Stimulated activated CD4-positive, alpha-beta T cell treated with anti-CD3 and anti-CD28 coated beads, Interleukin-4, amount 100 ng/mL, for 1 hour (primary cell): Measurements from ENCODE around the gene ZDHHC5.
"Not testable (repeated sequence)": the region's sequence is repeated elsewhere in the genome, so short reads cannot be mapped to it uniquely, and the experiment has no call there.

Source experiments
- DNase-seq: peaks from one replicate; pipeline ENCODE4 v3.0.0-alpha.2; 2020

ZDHHC5 gene

DNA sequence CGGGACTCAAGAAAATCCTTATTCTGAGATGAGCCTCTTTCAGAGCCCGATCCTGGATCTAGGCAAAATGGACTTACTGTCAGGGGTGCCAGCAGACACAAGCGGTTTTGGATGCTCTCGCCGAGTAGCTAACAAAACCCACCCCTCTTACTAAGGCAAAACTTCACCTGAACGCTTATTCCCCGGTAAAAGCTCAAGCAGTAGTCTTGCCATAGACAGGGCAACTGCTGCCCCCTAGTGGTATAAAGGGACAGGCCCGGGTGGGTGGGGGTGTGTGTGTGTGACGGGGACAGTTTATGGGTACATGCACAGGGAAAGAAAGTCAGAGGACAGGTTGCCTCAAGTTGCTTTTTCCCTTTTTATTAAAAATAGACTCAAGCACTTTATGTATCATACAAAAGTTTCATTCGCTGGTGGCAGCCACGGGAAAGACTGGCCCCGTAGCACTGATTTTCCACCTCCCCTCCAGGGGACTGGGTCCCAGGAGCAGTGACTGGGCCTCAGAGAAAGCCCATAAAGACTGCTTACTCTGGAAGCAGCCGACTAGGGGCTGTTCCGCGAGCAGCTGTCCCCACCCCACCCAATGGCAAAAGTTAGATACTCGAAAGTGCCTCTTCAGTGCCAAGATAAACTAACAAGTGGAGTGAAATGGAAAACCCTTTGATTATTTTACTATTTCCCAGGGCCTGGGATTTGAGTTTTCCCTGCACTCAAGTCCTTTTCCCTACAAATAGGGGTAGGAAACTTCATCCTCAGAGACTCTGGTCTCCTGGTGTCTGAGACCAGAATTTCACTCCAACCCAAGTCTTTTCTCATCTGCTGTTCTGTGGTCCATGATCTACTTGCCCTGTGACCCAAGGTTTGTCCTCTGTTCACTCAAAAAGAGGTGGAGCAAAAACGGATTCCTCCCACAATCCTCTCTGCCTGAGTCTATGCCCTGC lies 22.9 kb upstream of the ZDHHC5 start:
- DNase-seq = peak; percentile 81

DNA sequence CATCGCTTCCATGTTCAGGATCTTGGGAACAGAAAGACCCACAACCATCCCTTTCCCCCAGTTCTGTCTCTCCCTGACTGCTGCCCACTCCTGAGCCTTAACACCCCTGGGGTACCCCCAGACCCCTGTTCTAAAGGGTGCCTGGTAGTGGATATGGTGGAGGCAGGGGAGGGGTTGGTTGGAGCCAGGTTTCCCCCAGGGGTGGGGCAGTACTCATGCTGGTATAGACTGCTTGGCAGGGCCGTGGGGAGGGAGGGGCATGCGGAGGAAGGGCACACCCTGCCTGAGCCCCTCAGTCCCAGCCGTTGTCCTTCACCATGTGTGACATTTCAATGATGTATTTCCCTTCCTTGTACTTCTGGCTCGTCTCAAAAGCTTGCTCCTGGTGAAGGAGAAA lies 22.2 kb upstream of the ZDHHC5 start:
- no peak for DNase-seq

DNA sequence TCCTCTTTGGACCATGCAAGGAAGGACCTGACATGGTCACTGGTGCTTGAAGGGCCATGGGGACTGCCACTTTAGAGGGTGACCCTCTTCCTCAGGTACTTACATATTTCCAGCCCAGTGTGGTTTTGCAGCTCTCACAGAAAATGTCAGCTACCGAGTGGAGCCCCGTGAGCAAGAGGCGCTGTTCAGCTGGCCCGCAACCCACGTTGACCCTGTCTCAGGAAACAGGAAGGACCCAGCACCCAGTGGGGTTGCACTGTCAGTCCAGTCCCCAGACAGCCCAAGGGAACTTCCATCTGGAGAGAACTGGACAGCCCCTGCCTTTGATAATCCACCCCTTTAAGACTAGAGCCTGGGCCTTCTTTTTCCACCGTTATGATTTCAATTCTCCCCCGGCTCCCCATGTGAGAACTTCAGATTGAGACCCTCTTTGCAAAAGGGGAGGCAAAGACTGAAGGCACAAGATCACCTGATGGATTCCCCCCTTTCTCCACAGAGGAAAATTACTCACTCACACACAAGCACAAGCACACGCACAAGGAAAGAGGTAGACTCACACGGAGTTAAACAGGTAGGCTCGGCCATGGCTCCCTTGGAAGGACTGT lies 21.6 kb upstream of the ZDHHC5 start:
- no peak for DNase-seq

DNA sequence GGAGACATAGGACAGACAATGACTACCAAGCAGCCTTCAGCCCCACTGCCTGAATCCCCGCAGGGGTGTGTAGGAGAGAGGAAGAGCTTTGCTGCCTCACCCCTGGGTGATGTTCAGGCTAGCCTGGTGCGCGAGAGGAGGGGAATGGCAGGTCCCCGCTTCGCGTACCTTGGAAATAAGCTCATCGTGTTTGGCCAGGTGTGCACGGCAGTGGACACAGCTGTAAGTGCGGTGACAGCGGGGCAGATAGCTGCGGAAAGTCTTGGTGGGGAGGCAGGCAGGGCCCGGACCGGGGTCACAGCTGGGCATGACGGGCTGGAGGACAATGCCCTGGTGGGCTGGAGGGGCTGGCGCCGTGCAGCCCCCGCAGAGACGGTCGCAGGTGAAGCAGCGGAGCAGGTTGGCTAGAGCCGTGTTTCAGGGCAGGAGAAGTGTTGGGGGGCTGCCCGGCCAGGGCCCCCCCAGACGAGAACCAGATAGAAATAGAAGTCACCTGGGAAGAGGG lies 21.1 kb upstream of the ZDHHC5 start:
- DNase-seq = no peak

DNA sequence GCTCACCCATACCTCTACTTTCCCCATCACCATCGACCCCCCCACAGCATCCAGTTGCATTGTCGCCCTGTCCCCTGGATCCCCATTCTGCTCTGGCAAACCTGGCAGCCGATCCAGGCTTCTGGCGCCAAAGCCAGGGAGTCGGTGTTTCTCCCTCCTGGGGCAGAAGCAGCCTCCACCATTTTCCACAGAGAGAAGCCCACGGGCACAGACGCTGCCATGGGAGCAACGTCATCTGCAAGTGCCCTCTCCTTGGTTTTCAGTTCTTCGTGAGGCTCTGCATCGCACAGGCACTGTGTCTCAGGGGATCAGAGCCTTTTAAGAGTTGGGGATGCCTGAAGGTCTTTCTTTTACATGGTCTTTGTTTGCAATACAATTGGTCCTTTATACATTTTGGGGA lies 20.5 kb upstream of the ZDHHC5 start:
- DNase-seq = no peak

DNA sequence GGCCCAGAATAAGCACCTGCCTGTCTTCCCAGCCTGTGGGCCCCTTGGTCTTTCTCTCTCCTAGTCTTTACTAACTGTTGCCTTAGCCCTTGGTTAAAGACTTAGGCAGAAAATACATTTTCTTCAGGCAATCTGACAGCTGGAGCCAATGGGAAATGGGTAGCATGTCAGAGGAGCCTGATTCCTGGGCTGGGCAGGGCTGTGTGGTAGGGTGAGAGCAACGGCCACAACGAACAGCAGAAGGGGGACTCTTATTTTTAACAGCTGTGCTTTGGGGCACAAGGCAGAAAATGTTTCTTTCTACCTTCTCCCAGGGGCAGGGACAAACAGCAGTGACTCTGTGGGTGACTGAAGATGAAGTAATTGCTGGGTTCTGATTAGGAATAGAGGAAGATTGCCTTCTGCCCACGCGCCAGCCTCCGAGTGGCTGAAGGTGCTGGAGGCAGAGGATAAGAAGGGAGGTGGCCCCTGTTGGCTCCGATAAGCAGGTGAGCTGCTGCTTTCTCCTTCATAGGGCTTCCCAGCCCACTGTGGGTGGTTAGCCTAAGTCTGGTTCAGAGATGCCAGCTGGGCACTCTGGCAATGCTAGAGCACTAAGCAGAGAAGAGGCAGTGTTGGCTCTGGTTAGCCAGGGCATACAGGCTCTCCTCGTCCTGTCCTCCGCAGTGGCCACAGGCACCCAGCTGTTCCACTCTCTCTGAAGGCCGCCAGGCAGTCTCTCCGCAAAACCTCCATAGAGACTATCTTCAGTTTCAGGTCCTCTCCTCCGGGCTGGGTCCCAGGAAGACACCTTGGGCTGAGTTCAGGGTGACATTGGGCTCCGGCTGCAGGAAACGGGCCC lies 19.7 kb upstream of the ZDHHC5 start:
- DNase-seq = peak; percentile 17

DNA sequence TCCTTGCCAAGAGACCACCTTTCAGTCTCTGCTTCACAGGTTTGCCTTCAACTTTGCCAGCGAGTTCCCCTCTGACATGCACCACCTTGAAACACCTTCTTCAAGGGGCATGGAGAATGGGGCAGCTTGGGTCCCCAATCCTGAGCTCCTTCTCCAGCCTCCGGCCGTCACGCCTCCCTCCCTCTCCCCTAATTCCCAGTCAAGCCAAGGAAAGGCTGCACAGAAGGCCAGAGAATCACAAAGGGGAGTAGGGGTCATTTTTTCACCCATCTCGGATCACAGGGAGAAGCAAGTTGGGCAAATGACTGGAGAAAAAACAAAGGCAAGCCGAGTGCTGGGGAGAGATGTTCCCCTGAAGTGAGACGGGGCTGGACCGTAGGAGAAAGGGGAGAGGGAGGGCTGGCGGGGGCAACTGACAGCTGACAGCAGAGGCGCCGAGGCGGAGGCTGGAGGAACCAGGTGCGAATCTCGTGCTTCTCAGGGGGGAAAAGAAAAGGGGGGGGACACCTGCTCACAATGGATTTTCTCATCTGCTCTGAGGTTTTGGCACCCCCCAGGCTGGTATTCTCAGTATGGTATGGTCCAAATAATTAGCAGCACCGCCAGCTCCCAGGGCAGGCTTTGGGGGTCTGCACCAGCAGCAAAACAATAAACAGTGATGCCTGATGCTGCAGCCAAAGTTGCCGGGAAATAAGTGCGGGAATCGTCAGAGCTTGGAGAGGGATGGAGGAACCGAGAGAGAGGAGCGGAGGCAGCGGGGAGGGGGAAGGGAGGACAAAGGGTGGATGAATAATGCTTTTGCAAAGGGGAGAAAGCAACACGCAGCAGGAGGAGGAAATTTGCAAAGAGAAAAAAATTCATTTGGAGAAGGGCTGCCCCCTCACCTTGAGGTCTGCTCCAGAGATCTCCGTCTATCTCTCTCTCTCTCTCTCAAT lies 18.8 kb upstream of the ZDHHC5 start:
- DNase-seq = peak; percentile 17

DNA sequence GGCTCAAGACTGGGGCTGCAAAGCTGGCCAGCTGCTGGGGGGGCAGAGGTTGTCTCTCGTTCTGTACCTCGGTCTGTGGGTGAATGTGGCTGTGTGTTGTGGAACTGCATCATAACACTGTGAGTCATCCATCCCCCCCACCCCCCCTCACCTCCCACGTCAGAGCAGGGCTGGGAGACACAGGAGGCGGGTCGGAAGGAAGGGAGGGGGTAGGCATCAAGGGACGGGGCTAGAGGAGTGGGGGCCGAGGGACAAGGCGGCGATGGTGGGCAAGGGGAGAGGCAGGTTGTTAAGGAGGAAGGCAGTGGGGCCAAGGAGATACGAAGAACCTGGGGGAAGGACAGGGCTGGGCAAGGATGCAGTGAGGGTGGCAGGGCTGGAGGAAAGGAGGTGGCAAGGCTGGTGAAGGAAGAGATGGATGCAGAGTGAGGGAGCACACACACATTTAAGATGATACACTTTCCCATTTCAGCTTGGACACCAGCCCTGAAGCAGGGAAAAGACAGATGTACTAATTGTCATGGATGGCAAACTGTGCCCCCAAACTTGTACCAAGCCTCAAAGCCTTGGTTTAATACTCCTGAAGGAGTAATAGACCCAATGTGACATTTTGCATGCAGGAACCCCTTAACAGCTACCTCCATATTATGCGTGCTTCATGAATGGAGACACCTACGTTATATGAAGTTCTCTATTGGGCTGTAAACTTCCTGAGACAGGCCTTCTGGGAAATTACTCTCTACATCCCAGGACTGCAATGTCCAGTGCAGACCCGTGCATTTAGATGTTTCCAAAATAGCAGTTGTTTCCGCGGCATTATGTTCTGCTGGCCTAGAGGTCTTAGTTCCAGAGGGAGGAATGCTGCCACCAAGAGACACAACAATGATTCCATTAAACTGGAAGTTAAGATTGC lies 17.8 kb upstream of the ZDHHC5 start, which contains the start of gene YPEL4:
YPEL4 (minus strand) TSS at position 87 of the 913 bp plus-strand sequence. CDS start 2,805 bp downstream, outside the sequence.
- DNase-seq = peak; percentile 56

DNA sequence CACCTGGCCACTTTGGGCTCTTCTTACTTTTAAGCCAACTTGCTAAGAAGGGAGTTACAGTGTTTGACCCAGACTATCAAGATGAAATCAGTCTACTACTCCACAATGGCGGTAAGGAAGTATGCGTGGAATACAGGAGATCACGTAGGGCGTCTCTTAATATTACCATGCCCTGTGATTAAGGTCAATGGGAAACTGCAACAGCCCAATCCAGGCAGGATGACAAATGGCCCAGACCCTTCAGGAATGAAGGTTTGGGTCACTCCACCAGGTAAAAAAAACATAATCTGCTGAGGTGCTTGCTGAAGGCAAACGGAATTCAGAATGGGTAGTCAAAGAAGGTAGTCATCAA lies 17.2 kb upstream of the ZDHHC5 start:
- no peak for DNase-seq

DNA sequence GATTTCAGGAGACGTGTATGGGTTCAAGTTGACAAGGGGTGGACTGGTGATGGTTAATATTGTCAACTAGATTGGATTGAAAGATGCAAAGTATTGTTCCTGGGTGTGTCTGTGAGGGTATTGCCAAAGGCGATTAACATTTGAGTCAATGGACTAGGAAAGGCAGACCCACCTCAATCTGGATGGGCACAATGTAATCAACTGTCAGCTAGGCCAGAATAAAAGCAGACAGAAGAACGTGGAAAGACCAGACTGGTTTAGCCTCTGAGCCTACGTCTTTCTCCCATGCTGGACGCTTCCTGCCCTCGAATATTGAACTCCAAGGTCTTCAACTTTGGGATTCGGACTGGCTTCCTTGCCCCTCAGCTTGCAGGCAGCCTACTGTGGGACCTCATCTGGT lies 16.5 kb upstream of the ZDHHC5 start:
- DNase-seq = no peak

DNA sequence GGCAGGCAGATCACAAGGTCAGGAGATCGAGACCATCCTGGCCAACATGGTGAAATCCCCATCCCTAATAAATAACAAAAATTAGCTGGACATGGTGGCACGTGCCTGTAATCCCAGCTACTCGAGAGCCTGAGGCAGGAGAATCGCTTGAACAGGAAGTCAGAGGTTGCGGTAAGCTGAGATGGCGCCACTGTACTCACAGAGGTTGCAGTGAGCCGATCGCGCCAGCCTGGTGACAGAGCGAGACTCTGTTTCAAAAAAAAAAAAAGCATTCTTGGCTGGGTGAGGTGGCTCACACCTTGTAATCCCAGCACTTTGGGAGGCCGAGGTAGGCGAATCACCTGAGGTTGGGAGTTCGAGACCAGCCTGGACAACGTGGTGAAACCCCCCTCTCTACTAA lies 15.7 kb upstream of the ZDHHC5 start:
- not testable (repeated sequence) for DNase-seq

DNA sequence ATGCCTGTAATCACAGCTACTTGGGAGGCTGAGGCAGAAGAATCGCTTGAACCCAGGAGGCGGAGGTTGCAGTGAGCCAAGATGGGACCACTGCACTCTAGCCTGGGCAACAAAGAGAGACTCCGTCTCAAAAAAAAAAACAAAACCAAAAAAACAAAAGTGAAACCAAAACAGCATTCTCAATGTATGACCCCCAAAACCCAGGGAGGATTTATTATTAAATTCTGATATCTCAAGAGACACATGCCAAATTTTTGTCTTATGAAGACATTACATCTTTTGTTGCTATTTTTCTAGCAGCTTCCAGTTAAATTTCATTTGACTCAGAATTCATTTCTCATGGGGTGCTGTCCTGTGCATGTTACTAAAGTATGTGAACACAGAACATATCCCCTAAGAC lies 15.3 kb upstream of the ZDHHC5 start:
- DNase-seq = no peak

DNA sequence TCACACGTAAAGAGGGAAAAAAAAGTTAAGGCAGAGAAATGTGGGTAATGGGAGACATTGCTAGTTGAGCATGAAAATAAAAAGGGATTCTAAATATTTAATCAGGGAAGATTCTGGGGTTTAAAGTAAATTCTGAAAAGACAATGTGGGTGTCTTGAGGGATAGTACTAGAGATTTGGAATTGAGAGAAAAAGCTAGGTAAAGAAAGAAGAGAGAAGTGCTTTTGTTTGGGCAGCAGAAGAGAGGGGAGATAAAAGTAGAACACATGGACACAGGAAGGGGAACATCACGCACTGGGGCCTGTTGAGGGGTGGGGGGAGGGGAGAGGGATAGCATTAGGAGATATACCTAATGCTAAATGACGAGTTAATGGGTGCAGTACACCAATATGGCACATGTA lies 14.8 kb upstream of the ZDHHC5 start:
- no peak for DNase-seq

DNA sequence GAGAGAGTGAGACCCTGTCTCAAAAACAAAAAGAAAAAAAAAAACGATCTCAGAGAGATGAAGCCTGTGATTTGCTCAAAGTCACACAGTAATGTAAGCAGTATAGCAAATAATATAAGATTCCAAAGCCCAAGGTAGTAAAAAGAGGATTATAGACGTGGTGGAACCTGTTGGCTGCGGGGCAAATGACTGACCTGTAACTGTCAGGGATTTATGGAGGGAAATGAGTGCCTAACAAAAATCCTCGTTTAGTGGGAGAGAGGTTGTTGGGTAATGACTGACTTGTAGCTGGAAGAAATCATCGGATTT lies 11.1 kb upstream of the ZDHHC5 start:
- DNase-seq = no peak

DNA sequence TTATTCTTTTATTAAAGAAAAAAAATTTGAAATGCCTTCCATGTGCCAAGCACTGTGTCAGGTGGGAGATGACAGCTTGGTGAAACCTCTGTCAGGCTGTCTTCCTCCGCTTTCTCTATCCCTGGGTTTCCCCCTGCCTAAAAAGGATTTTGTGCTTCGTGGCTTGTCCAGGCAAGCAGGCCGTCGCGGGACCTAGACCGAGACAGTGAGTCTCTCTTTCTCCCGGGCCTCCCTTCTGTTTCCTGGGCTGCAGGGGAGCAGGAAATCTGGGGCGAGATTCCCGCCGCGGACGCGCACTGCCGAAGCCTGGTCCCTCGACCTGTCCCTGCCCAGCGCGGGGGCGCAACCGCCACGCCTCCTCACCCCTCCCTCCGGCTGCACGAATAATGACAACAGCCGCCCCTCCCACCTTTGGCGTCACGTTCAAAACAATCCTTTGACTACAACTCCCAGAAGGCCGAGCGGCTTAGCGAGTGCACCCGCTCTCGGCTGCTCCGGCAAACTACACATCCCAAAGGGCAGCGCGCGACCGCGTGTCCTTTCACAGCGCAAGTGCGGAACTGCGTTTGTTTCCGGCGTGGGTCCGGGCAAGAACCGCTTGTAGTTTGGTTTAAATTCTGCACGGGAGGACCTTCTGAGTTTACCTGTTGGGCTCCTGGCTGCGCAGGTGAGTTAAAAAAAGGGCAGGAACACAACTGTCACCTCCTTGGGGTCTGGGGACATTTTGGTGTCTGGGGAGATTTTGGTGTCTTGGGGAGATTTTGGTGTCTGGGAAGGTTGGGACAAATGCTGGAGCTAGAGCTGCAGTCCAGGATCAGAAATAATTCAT lies 10.5 kb upstream of the ZDHHC5 start, which contains the start of gene CLP1:
CLP1 (plus strand) TSS at position 569 of the 829 bp plus-strand sequence. CDS start 1,715 bp downstream, outside the sequence.
- peak; percentile 99 for DNase-seq

DNA sequence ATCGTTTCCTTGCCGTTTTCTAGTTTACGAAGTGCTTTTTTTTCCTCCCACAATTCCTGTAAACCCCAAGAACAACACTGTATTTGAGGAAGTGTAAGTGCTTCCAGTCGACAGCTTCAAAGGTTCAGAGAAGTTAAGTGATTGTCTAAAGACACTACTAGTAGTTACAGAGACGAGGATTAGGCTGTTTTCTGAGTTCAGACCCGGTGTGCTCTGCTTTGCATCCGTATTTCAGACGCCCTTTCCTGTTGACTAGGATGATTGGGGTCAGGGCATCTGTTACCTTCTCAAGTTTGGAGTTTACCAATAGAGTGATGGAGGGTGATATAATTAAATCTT lies 9.9 kb upstream of the ZDHHC5 start:
- no peak for DNase-seq

DNA sequence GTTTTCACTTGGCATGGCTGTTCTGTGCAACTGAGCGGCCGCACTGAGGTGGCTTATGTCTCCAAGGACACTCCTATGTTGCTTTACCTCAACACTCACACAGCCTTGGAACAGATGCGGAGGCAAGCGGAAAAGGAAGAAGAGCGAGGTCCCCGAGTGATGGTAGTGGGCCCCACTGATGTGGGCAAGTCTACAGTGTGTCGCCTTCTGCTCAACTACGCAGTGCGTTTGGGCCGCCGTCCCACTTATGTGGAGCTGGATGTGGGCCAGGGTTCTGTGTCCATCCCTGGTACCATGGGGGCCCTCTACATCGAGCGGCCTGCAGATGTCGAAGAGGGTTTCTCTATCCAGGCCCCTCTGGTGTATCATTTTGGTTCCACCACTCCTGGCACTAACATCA lies 8.2 kb upstream of the ZDHHC5 start:
- no peak for DNase-seq

DNA sequence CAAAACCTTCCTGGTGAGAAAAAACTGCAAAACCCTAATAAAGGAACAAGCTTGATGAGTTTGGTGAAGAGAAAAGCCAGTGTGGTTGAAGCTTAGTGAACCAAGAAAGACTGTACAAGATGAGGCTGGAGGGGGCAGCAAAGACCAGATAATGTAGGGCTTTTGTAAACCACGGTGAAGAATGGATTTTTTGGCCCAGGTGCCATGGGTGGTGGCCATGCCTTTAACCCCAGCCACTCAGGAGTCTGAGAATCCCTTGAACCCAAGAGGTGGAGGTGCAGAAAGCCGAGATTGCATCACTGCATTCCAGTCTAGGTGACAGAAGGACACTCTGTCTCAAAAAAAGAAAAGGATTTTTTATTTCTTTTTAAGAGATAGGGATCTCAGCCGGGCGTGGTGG lies 5.0 kb upstream of the ZDHHC5 start:
- DNase-seq = no peak

DNA sequence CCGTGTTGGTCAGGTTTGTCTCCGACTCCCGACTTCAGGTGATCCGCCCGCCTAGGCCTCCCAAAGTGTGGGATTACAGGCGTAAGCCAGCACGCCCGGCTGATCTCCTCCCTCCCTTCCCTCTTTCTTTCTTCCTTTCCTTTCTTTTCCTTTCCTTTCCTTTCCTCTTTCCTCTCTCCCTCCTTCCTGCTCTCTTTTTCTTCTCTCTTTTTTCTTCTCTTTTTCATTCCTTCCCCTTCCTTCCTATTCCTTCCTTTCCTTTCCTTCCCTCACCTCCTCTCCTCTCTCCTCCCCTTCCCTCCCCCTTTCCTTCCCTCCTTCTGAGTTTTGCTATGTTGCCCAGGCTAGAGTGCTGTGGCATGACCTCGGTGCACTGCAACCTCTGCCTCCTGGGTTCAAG lies 3.9 kb upstream of the ZDHHC5 start:
- no peak for DNase-seq

DNA sequence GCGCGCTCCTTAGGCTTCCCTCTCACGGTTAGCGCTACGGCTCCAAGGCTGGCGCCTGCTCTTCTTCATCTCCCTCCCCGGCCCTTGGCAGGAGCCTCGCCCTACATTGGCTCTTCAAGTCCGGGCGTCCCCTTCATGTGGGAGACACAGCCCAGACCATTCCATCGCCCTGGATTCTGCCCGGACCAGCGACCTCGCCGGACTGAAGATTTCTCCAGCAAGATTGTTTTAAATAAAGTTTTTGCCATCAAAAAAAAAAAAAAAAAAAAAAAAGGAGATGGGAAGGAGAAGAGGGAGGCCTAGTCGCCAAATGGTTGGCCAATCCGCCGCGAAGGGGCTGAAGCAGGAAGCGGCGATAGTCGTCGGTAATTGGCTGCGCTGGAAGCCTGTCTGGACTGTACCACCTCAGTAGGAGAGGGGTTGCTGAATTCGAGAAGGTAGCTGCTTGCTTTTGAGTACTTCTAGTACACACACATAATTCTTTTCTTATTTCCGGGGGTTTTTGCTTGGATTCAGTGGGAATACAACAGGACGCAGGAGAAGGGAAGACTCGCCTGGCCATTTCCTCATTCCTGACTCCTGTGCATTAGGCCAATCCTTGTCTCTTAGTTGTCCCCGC lies 688 bp upstream of the ZDHHC5 start:
- DNase-seq = peak; percentile 86
